Measurements from ENCODE around the gene ZNF507. TPM values are rescaled to one million over a fixed set of nuclear protein-coding genes. Genes with fewer than 3 reads are reported as not detected.
"Not testable (repeated sequence)": the region's sequence is repeated elsewhere in the genome, so short reads cannot be mapped to it uniquely, and the experiment has no call there.

Gene ZNF507
- total RNA-seq, 1 donor from 2014 or later = 21.5 TPM

DNA sequence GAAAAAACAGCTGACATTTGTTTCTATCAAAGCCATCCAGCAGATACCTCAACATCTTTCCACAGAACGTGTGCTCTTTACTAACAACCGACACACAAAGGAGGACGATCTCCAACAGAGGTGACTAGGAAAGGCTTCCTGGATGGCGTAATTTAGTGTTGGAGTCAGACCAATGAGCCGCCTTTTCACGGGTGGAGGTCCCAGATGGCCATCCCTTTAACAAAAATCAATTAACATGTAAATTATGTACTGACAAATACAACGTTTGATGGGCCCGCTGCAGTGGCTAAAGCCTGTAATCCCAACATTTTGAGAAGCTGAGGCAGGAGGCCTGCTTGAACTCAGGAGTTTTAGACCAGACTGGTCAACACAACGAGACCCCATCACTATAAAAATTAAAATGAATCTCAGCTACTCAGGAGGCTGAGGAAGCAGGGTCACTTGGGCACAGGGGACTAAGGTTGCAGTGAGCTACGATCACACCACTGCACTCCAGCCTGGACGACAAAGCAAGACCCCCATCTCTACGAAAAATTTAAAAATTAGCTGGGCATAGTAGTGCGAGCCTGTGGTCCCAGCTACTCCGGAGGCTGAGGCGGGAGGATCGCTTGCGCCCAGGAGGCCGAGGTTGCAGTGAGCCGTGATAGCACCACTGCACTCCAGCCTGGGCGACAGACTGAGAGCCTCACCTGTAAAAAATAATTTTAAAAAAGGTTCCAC lies 59.0 kb downstream of the ZNF507 start:
- no peak for DNase-seq (ENCODE audit: low spot score)
- intact Hi-C loops (cut with DNase I) = no loop called here

DNA sequence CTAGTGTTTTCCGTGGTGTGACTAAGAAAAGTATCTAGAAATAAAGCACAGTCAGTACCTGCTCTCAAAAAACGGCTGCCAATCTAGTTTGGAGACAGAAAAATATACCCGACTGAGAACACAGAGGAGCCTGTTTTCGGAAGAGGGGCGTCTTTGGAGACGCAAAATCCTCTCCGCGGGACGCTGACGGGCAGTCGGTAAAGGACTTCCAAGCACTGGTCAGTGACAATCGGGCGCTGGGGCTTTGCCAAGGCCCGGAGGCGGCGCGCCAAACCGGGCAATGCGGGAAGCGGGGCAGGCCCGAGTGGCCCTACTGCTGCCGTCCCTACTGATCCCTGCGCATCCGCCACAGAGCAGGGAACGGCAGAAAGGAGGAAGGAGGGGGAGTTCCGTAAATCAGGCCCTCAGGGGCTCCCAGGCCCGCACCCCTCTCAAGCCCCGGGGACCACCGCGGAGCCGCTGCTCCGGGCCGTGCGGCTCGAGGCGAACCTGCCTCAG lies 59.6 kb downstream of the ZNF507 start:
- intact Hi-C loops (cut with DNase I) = loop anchor here (5.0 kb wide), 1 partner anchor 58 kb away; the partner anchor contains the start of gene ZNF507
- peak; percentile 79 for DNase-seq (ENCODE audit: low spot score)

DNA sequence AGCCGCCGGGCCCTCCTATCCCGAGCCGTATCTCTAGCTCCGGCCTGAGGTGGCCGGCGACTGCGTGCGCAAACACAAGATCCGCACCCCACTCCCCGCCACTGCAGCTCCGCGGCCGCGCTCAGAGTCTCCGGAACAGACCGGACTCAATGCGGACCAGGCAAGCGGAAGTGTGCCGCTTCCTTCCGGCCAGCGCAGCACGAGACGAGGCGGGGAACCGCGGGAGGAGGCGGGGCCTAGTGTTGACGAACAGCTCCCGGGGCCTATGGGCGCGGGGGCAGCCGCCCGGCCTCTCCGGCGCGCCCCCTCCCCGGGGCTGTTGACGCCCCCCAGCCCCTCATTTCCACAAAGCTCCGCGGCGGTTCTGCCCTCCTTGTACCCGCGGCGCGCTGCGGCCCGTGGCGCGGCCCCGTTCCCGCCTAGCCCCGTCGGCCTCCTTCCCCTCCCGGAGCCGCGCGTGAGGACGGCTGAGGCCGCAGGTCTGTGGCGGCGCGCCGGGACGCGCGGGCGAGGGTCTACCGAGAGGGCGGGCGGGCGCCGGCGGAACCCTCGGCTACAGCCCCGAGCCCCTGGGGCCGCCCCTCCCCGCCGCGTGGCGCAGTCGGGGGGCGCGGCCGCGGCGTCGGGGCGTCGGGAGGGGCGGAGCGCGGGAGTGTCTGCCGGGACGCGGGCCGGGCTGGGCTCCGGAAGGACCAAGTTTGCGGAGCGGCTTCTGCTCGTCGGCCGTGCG lies 60.2 kb downstream of the ZNF507 start, which contains the start of gene DPY19L3:
Gene DPY19L3 (plus strand): TSS at position 340 of the 730 bp plus-strand sequence. CDS start 2,484 bp downstream, outside the sequence.
- intact Hi-C loops (cut with DNase I) = loop anchor here (5.0 kb wide), 1 partner anchor 58 kb away; the partner anchor contains the start of gene ZNF507
- peak; percentile 98 for DNase-seq (ENCODE audit: low spot score)

DNA sequence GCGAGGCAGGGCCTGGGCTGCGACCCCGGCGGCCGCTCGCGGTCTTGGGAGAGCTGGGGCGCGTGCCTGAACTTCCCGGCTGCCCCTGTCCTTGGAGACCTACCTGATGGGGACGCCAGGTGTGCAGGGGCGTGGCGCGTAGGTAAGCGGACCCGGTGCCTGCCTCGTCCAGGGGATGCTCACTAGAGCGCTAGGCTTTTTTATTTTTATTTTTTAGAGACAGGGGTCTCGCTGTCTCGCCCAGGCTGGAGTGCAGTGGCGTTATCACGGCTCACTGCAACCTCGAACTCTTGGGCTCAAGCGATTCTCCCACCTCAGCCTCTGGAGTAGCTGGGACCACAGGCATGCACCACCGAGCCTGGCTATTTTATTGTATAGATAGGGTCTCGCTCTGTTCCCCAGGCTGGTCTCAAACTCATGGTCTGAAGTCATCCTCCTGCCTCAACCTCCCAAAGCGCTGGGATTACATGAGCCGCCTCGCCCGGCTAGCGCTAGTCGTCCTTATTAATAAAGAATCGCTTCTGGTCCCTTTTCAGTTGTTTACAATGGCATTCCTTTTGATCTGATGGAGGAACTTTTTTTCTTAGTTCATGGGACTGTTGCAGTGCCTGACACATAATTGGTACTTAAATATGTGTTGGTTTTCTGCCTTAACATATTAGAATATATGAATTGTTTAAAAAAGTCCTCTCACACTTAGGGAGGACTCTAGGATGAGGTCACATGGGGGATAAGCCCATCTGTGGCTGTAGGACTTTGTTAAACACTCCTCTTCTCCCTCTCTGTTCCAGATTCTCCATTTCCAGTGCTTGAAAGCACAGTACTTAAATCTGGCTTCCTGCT lies 61.0 kb downstream of the ZNF507 start:
- no peak for DNase-seq (ENCODE audit: low spot score)
- intact Hi-C loops (cut with DNase I) = loop anchor here (5.0 kb wide), 1 partner anchor 59 kb away; the partner anchor contains the start of gene ZNF507

DNA sequence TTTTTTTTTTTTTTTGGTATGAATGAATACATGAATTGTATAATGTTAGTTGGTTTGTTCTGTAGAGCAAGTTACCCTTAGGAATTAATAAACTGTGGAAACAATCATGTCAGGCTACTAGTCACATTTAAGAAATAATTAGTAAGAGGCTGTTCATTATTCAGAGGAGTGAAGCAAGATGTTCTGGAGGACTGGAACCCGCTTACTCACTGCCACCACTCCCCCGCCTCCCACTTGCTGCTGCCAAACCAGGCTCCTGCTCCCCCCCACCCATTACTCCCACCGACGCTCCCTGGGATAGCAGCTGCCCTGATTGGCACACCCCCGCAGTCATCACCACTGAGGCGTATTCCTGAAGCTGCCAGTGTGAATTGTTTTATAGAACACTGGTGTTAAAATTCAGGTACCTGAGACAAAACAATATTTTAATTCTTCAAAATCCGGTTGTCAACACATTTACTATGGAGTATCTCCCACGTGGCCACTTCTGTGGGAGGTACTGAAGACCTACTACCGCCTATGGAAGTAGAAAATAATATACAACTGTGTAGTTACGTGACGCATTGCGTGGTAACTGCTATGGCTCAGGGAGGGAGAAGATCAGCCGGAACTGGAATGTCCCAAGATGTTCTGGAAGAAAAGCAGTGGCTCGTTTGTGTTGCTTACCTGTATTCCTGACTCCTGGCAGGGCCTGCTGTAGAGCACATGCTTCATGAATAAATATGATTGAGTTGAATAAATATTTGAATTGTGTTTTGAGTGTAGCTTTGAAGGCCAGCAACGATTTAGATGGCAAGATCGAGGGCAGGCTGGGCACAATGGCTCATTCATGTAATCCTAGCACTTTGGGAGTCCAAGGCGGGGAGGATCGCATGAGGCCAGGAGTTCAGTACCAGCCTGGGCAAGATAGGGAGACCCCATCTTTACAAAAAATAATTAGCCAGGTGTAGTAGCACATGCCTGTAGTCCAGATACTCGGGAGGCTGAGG lies 61.9 kb downstream of the ZNF507 start:
- intact Hi-C loops (cut with DNase I) = loop anchor here (5.0 kb wide), 1 partner anchor 60 kb away; the partner anchor contains the start of gene ZNF507
- DNase-seq (ENCODE audit: low spot score) = no peak

DNA sequence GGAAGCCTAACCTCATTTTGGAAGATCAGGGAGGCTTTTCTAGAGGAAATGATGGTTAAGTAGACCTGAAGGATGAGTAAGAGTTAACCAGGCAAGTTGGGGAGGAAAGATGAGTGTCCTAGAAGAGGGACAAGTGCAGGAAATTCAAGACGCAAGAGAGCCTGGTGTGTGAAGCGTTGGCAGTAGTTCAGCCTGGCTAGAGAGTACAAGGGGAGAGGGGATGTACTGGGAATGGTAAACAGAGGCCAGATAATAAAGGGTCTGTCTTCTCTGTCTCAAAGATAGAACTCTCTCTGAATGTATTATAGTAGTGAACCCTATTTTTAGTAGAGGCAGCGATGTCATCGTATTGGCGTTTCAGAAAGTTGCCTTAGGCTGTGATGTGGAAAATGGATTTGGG lies 69.8 kb downstream of the ZNF507 start:
- intact Hi-C loops (cut with DNase I) = no loop called here

DNA sequence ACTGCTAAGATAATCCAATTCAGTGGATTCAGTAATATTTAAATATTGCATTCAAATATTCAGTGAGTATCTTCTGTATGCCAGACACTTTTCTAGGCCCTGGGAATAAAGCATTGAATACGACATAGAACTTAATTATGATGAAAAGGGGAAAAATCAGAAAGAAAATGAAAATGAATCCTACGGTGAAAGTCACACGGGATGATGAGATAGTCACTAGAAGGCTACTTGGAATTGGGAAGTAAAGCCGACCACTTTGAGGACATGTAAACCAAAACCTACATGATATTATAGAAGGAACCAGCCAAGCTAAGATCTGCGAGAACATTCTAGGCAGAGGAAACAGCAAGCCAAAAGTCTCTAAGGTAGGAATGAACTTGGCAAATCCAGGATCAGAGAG lies 70.3 kb downstream of the ZNF507 start:
- DNase-seq (ENCODE audit: low spot score) = no peak
- intact Hi-C loops (cut with DNase I) = no loop called here

More for the DNA sequence above, 69.8 kb downstream of the ZNF507 start:
- no peak for DNase-seq (ENCODE audit: low spot score)

DNA sequence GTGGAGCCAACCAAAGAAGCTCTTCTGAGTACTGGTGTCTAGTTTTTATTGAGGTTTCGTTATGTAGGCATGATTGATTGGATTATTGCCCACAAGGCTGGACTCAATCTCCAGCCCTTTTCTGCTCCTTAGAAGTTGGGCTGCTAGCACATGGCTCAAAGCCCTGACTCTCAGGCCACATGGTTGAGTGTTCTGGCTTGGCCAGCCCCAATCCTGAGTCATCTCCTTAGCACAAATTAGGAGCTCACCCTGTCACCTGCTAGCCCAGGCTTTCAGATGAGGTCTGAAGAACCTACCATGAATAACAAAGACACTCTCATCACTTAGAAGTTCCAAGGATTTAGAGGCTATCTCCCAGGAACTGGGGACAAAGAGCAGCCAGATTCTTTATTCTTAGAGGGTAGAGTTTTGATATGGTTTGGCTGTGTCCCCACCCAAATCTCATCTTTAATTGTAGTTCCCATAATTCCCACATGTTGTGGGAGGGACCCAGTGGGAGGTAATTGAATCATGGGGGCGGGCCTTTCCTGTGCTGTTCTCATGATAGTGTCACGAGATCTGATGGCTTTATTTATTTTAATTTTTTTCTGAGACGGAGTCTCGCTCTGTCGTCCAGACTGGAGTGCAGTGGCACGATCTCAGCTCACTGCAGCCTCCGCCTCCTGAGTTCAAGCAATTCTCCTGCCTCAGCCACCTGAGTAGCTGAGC lies 71.5 kb downstream of the ZNF507 start:
- intact Hi-C loops (cut with DNase I) = no loop called here
- no peak for DNase-seq (ENCODE audit: low spot score)

DNA sequence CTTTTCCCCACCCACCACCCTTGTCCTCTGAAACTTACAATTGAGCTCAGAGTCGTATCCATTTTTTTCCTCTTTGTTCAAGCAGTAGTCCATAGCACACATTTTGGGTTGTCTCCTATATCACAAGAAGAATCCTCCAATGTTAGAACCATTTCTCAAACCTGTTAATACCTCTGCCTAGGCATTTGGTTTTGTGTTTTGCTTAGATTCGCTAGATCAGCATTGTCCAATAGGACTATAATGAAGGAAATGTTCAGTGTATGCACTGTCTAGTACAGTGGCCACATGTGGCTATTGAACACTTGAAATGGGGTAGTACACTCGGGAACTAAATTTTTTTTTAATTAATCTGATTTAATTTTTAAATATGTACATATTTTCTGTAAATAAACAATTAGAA lies 72.7 kb downstream of the ZNF507 start:
- intact Hi-C loops (cut with DNase I) = no loop called here
- DNase-seq (ENCODE audit: low spot score) = no peak

DNA sequence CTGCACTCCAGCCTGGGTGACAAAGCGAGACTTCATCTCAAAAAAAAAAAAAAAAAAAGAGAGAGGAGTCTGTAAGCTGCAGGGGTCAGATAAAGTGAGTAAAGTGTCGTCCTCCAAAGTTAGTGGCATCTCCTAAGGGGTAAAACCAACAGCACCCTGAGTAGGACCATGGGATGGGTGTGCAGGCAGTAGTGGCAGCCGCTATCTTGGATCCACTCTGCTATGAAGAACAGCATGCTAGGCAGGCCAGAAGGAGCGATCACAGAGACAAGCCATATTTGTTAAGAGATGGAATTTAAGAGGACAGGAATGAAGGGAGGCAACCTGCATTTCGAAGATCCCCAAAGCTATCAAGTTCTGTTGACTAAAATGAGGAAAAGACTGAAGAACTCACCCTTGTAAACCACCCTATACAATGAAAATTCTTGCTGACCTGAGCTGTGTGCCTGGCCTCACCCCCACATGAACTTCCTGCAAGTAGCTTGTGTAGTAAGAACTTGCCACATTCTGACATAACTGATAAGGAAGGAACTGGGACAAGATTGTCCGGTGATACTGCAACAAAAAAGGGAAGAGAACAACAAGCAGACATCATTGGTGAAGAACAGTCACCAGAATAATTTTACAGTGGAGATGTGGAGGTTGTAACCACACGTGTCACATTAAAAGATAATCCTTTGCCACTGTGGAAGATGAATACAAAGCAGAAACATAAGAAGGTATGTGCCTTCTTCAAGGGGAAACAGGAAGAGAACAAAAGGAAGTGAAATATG lies 76.4 kb downstream of the ZNF507 start:
- intact Hi-C loops (cut with DNase I) = no loop called here
- DNase-seq (ENCODE audit: low spot score) = no peak

DNA sequence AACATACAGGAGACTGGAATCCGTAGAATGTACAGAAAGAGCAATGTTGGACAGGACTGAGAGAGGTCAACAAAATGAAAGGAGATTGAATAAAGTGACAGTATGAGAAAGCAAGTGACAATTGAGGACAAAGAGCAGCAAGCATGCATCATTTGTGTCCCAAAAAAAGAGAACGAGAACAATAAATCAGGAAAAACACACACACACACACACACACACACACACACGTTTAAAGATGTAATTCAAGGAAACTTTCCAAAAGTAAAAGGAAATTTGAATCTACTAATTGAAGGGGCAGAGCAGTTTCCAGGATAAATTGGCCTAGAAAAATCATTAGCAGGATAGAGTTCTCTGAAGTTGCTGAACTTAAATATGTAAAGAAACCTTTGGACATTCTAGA lies 77.0 kb downstream of the ZNF507 start:
- intact Hi-C loops (cut with DNase I) = no loop called here

DNA sequence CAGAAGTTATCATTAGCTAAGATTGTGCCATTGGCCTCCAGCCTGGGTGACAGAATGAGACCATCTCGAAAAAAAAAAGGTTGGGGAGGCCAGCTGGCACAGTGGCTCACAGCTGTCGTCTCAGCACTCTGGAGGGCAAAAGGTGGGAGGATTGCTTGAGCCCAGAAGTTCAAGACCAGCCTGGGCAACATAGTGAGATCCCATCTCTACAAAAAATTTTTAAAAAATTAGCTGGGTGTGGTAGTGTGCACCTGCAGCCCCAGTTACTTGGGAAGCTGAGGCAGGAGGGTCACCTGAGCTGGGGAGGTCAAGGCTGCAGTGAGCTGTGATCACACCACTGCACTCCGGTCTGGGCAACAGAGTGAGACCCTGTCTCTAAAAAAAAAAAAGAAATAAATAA lies 78.5 kb downstream of the ZNF507 start:
- not testable (repeated sequence) for DNase-seq (ENCODE audit: low spot score)

More for the DNA sequence above, 77.0 kb downstream of the ZNF507 start:
- no peak for DNase-seq (ENCODE audit: low spot score)

DNA sequence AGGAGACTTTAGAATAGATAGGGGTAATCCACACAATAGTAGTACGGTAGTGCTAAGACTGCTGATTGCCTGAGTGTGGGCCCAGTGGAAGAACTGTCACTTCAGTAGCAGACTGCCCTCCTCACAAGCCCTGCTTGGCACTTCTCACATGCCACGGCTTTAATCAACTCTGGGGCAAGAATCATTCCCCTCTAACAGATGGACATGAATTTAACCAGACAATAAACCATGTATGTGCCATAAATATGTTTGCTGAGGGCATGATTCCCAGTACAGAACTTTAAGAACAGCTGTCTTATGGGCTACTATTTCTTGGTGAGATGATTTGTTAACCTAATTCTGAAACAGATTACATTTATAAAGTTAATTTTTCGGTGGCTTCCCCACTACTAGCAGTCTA lies 82.1 kb downstream of the ZNF507 start:
- intact Hi-C loops (cut with DNase I) = no loop called here
- no peak for DNase-seq (ENCODE audit: low spot score)

More for the DNA sequence above, 78.5 kb downstream of the ZNF507 start:
- intact Hi-C loops (cut with DNase I) = not testable (repeated sequence)

DNA sequence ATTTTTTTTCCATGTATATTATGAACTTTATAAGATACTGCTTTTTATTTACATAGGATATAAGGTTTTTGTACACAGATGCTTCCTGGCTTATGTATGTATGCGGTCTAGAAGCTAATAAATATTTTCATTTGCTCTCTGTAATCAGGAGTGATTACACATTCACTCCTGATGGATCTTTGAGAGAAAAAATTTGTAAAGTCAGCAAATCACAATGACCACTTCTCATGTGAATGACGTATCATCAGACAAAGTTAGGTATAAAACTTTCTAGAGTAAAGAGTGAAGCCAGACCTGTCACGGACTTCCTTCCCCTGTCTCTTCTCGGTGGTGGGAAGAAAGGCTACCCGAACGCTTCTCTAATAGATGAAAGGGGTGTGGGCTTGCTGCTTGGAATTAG lies 91.3 kb downstream of the ZNF507 start:
- intact Hi-C loops (cut with DNase I) = no loop called here
- DNase-seq (ENCODE audit: low spot score) = no peak

DNA sequence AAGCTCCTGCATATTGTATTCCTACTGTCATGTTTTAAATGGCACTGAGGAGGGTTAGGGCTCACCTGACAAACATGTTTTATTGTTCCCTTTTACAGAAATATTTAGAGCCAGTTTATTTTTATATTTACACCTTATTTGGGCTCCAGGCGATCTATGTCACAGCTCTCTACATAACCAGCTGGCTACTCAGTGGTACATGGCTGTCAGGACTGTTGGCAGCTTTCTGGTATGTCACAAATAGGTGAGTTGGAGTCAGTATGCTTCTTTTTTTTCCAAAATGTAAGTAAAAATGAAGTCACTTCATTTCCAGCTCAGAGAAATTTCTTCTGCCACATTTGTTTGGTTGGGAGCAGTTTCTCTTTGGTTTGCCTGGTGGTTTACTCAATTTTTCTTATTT lies 91.7 kb downstream of the ZNF507 start:
- DNase-seq (ENCODE audit: low spot score) = no peak
- intact Hi-C loops (cut with DNase I) = no loop called here

Data from cardiac septum (tissue), 1 donor.